Transverse colon (tissue), 3 donors: ENCODE measurements around the gene UBE2K.
"Not testable (repeated sequence)": the region's sequence is repeated elsewhere in the genome, so short reads cannot be mapped to it uniquely, and the experiment has no call there.

Experiments
- EP300 ChIP-seq: sonication (generic); formaldehyde crosslinking; IDR thresholded peaks from one replicate; pipeline ENCODE4 v1.6.1; 2017; ENCODE audit warnings: antibody characterized with exemption, low read depth
- POLR2A ChIP-seq: fragments of 450-650 bp; IDR thresholded peaks from one replicate; pipeline ENCODE4 v1.6.1; 2016; ENCODE audit warnings: antibody characterized with exemption, mild to moderate bottlenecking, moderate library complexity
- TF ChIP-seq, protein P1 (sequence below), 5 experiments: fragments of 200-600 bp in 3 of 5; fragments of 450-650 bp in 2 of 5; sonication (generic) in 3 of 5; IDR thresholded peaks; 1 replicate in 2 of 5; 2 replicates in 3 of 5; pipeline ENCODE4 v1.5.1; 2016 to 2017; ENCODE audit warnings: antibody characterized with exemption in 5 of 5, inconsistent platforms in 3 of 5, mild to moderate bottlenecking in 2 of 5, moderate library complexity in 1 of 5

DNA sequence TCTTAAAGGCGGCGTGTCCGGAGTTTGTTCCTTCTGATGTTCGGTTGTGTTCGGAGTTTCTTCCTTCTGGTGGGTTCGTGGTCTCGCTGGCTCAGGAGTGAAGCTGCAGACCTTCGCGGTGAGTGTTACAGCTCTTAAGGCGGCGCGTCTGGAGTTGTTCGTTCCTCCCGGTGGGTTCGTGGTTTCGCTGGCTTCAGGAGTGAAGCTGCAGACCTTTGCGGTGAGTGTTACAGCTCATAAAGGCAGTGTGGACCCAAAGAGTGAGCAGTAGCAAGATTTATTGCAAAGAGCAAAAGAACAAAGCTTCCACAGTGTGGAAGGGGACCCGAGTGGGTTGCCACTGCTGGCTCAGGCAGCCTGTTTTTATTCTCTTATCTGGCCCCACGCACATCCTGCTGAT, 19.8 kb downstream of the UBE2K start:
- TF ChIP-seq, protein P1, sequence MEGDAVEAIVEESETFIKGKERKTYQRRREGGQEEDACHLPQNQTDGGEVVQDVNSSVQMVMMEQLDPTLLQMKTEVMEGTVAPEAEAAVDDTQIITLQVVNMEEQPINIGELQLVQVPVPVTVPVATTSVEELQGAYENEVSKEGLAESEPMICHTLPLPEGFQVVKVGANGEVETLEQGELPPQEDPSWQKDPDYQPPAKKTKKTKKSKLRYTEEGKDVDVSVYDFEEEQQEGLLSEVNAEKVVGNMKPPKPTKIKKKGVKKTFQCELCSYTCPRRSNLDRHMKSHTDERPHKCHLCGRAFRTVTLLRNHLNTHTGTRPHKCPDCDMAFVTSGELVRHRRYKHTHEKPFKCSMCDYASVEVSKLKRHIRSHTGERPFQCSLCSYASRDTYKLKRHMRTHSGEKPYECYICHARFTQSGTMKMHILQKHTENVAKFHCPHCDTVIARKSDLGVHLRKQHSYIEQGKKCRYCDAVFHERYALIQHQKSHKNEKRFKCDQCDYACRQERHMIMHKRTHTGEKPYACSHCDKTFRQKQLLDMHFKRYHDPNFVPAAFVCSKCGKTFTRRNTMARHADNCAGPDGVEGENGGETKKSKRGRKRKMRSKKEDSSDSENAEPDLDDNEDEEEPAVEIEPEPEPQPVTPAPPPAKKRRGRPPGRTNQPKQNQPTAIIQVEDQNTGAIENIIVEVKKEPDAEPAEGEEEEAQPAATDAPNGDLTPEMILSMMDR (IDR thresholded peaks at IDR 0.05): not testable (repeated sequence)
- TF ChIP-seq POLR2A, EP300: not testable (repeated sequence)
